ENCODE measurements around the gene USP24.

- TF ChIP-seq CTCF (conservative IDR thresholded peaks at IDR 0.05; ENCODE audit: low read depth, low read length) (no peak), EZH2 (IDR thresholded peaks at IDR 0.05; ENCODE audit: borderline replicate concordance, low read depth, low read length, poor library complexity, severe bottlenecking) (no peak)
These were observed 14.5 kb downstream of the USP24 start for GRCh38 chr1:55200667-55201066.
